22Rv1 (cell line): ENCODE data around the gene PACS1.
A peak's percentile ranks its signal among the peaks of the same experiment; 100 is the strongest.

Experiments used
- H3K27ac ChIP-seq: fragments of 450-650 bp; 2 replicates; pipeline ENCODE4 v1.5.1; 2017
- CTCF ChIP-seq: fragments of 450-650 bp; IDR thresholded peaks from 2 replicates; pipeline ENCODE4 v1.5.1; 2017; ENCODE audit warnings: mild to moderate bottlenecking
- ZFX ChIP-seq: fragments of 450-650 bp; IDR thresholded peaks from 2 replicates; pipeline ENCODE4 v1.6.1; 2017; ENCODE audit warnings: antibody characterized with exemption, borderline replicate concordance

PACS1 gene

GRCh38 chr11:66116576-66117361, 46.7 kb downstream of the PACS1 start:
- H3K27ac ChIP-seq = no peak overlapping the region
- TF ChIP-seq ZFX (no peak), CTCF (no peak)

- H3K27ac ChIP-seq = no peak overlapping the region
- TF ChIP-seq CTCF = no peak
- TF ChIP-seq ZFX = no peak
Observed at GRCh38 chr11:66118847-66119246, 48.8 kb downstream of the PACS1 start.

- TF ChIP-seq CTCF (no peak), ZFX (no peak)
- H3K27ac ChIP-seq = no peak overlapping the region
Observed at GRCh38 chr11:66119348-66120133, 49.5 kb downstream of the PACS1 start.

GRCh38 chr11:66121466-66121865, 51.4 kb downstream of the PACS1 start:
- TF ChIP-seq ZFX (no peak), CTCF (no peak)
- H3K27ac ChIP-seq = no peak overlapping the region

GRCh38 chr11:66123902-66124301, 53.8 kb downstream of the PACS1 start:
- peak overlapping the region; percentile 48 for H3K27ac ChIP-seq
- no peak for TF ChIP-seq ZFX
- TF ChIP-seq CTCF = no peak

- TF ChIP-seq ZFX = no peak
- no peak for TF ChIP-seq CTCF
- peak overlapping the region; percentile 48 for H3K27ac ChIP-seq
Observed at GRCh38 chr11:66124564-66124963, 54.5 kb downstream of the PACS1 start.

- TF ChIP-seq CTCF = no peak
- peak overlapping the region; percentile 69 for H3K27ac ChIP-seq
Observed at GRCh38 chr11:66126064-66126463, 56.0 kb downstream of the PACS1 start.
